GM12865 (cell line): ENCODE measurements around the gene THEMIS.

Source experiments
- DNase-seq: peaks from one replicate; pipeline ENCODE4 v3.0.0; 2010; ENCODE audit warnings: low read depth
- H3K4me3 ChIP-seq: 2 replicates; pipeline ENCODE4 v1.5.1; 2011; ENCODE audit warnings: mild to moderate bottlenecking, low read depth, low read length, control low read depth
- CTCF ChIP-seq: IDR thresholded peaks from 2 replicates; pipeline ENCODE4 v1.5.1; 2011; ENCODE audit warnings: low read length, control low read depth, low read depth, inconsistent platforms; ENCODE audit not compliant: insufficient read depth; ENCODE audit errors: missing control alignments

The THEMIS gene

GRCh38 chr6:127816643-127817042 is 84.2 kb downstream of the THEMIS start:
- no peak for DNase-seq
- no peak overlapping the region for H3K4me3 ChIP-seq
- TF ChIP-seq CTCF = no peak

GRCh38 chr6:127813699-127814027 is 87.2 kb downstream of the THEMIS start:
- no peak for TF ChIP-seq CTCF
- H3K4me3 ChIP-seq = no peak overlapping the region
- no peak for DNase-seq

GRCh38 chr6:127812985-127813698 is 87.7 kb downstream of the THEMIS start:
- H3K4me3 ChIP-seq = no peak overlapping the region
- no peak for DNase-seq
- TF ChIP-seq CTCF = no peak

GRCh38 chr6:127811900-127812570 is 88.8 kb downstream of the THEMIS start:
- no peak overlapping the region for H3K4me3 ChIP-seq
- DNase-seq = no peak
- TF ChIP-seq CTCF = no peak

- H3K4me3 ChIP-seq = no peak overlapping the region
- no peak for TF ChIP-seq CTCF
- DNase-seq = no peak
These were observed 92.9 kb downstream of the THEMIS start for GRCh38 chr6:127807806-127808517.

DNA sequence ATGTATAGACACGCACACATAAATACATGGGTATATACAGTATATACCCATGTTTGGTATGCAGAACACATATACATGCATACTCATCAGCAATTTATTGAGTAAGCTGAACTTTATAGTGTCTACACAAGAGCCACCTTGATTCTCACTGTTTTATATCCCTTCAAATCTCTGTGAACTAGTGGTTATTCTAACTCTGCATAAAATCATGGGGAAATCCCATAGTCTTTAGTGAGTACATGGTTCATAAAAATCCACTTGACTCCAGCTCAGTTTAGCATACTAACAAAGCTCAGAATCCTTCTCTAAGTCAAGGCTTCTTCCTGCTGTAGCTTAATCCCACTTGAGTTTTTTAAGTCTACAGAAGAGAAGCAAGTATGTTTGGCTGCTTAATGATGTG is 104.1 kb downstream of the THEMIS start:
- TF ChIP-seq CTCF = no peak
- no peak overlapping the region for H3K4me3 ChIP-seq
- DNase-seq = no peak

GRCh38 chr6:127794405-127794804 is 106.5 kb downstream of the THEMIS start:
- DNase-seq = no peak
- TF ChIP-seq CTCF = no peak
- no peak overlapping the region for H3K4me3 ChIP-seq
